HL-60 (cell line): ENCODE results near the gene RASSF5.

Experiments
- DNase-seq, 2 experiments: peaks; one replicate each; pipeline ENCODE4 v3.0.0-alpha.2; 2010 to 2020; ENCODE audit warnings: low read depth in 1 of 2, low spot score in 1 of 2
- H3K27ac ChIP-seq: fragments of 250-450 bp; sonication (Bioruptor Pico); replicated peaks from 2 replicates; pipeline ENCODE4 v1.5.1; 2020; ENCODE audit warnings: mild to moderate bottlenecking, moderate library complexity
- H3K27me3 ChIP-seq: fragments of 250-450 bp; sonication (Bioruptor Pico); 2 replicates; pipeline ENCODE4 v1.5.1; 2021; ENCODE audit warnings: mild to moderate bottlenecking, moderate library complexity; ENCODE audit not compliant: insufficient read depth, poor library complexity, severe bottlenecking
- H3K4me3 ChIP-seq: replicated peaks from 2 replicates; pipeline ENCODE4 v1.5.1; 2011; ENCODE audit warnings: mild to moderate bottlenecking, control low read depth, low read length; ENCODE audit not compliant: insufficient read depth
- GABPA ChIP-seq: IDR thresholded peaks from 2 replicates; pipeline ENCODE4 v1.6.1; 2012; ENCODE audit warnings: low read depth
- POLR2AphosphoS5 ChIP-seq: IDR thresholded peaks from 2 replicates; pipeline ENCODE4 v1.6.1; 2012; ENCODE audit warnings: low read depth
- SPI1 ChIP-seq: IDR thresholded peaks from 2 replicates; pipeline ENCODE4 v1.6.1; 2012; ENCODE audit warnings: low read depth, mild to moderate bottlenecking, borderline replicate concordance
- TF ChIP-seq, protein P1 (sequence below): IDR thresholded peaks from one replicate; pipeline ENCODE4 v1.5.1; 2011; ENCODE audit warnings: low read length, control low read depth, inconsistent platforms; ENCODE audit not compliant: insufficient read depth
- TF ChIP-seq, protein P2 (sequence below): IDR thresholded peaks from 2 replicates; pipeline ENCODE4 v1.6.1; 2012; ENCODE audit warnings: low read depth; ENCODE audit not compliant: insufficient replicate concordance

Gene RASSF5

DNA sequence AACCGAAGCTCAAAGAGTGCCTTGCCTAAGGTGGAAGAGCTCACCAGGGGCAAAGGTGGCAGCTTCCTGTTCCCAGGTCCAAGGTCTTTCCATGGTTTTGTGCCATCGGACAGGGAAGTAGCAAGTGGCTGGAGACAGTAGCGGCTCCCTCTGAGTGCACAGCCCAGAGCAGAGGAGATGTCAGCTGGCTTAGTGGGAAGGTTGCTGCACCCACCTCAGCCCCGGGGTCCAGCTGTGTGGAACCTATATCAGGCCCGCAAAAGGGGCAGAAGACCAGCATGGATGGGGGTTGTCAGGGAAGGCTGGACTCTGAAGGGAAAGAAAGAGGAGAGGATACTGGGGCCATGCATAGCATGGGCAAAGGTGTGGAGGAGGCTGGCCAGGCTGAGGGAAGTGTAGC lies 30.2 kb upstream of the RASSF5 start:
- no peak for DNase-seq
- no peaks in the 10 kb centered on the region for H3K27me3 ChIP-seq
- H3K4me3 ChIP-seq = no peak overlapping the region
- no peak overlapping the region for H3K27ac ChIP-seq
- TF ChIP-seq, protein P1, sequence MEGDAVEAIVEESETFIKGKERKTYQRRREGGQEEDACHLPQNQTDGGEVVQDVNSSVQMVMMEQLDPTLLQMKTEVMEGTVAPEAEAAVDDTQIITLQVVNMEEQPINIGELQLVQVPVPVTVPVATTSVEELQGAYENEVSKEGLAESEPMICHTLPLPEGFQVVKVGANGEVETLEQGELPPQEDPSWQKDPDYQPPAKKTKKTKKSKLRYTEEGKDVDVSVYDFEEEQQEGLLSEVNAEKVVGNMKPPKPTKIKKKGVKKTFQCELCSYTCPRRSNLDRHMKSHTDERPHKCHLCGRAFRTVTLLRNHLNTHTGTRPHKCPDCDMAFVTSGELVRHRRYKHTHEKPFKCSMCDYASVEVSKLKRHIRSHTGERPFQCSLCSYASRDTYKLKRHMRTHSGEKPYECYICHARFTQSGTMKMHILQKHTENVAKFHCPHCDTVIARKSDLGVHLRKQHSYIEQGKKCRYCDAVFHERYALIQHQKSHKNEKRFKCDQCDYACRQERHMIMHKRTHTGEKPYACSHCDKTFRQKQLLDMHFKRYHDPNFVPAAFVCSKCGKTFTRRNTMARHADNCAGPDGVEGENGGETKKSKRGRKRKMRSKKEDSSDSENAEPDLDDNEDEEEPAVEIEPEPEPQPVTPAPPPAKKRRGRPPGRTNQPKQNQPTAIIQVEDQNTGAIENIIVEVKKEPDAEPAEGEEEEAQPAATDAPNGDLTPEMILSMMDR = no peak
- TF ChIP-seq SPI1 = no peak
- TF ChIP-seq GABPA = no peak
- TF ChIP-seq, protein P2, sequence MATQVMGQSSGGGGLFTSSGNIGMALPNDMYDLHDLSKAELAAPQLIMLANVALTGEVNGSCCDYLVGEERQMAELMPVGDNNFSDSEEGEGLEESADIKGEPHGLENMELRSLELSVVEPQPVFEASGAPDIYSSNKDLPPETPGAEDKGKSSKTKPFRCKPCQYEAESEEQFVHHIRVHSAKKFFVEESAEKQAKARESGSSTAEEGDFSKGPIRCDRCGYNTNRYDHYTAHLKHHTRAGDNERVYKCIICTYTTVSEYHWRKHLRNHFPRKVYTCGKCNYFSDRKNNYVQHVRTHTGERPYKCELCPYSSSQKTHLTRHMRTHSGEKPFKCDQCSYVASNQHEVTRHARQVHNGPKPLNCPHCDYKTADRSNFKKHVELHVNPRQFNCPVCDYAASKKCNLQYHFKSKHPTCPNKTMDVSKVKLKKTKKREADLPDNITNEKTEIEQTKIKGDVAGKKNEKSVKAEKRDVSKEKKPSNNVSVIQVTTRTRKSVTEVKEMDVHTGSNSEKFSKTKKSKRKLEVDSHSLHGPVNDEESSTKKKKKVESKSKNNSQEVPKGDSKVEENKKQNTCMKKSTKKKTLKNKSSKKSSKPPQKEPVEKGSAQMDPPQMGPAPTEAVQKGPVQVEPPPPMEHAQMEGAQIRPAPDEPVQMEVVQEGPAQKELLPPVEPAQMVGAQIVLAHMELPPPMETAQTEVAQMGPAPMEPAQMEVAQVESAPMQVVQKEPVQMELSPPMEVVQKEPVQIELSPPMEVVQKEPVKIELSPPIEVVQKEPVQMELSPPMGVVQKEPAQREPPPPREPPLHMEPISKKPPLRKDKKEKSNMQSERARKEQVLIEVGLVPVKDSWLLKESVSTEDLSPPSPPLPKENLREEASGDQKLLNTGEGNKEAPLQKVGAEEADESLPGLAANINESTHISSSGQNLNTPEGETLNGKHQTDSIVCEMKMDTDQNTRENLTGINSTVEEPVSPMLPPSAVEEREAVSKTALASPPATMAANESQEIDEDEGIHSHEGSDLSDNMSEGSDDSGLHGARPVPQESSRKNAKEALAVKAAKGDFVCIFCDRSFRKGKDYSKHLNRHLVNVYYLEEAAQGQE = no peak
- TF ChIP-seq POLR2AphosphoS5 = no peak

DNA sequence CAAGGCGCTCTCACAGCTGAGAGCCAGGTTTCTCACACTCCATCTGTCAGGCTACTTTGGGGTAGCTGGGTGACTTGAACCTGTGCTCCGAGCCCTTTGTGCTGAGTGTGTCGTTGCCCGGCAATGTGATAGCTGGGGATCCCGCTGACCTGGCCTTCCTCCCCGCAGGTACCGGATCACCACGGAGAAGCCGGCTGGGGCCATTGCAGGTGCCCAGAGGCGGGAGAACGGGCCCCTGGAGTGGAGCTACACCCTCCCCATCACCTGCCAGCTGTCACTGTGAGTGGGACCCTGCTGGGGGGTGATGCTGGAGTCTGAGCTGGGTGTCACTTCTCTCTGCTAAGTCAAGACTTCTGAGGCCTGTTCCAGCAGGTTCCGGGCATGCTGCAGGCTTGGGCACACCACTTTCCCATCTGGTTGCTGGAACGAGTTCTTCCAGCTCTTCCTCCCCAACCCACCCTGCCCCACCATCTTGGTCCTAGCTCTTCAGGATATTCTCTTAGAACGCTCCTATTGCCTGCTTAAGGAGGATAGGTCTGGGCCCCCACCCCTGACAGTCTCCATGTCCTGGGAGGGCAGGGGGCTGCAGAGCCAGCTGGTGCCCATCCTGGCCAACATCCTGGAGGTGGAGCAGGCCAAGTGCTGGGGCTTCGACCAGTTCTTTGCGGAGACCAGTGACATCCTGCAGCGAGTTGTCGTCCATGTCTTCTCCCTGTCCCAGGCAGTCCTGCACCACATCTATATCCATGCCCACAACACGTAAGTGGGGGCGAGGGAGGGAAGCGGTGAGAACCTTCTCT lies 29.6 kb upstream of the RASSF5 start:
- H3K27ac ChIP-seq = no peak overlapping the region
- no peak overlapping the region for H3K4me3 ChIP-seq
- DNase-seq = no peak
- TF ChIP-seq, protein P2 = no peak
- TF ChIP-seq SPI1 (no peak), GABPA (no peak), POLR2AphosphoS5 (no peak)
- TF ChIP-seq, protein P1 = no peak
- no peaks in the 10 kb centered on the region for H3K27me3 ChIP-seq

DNA sequence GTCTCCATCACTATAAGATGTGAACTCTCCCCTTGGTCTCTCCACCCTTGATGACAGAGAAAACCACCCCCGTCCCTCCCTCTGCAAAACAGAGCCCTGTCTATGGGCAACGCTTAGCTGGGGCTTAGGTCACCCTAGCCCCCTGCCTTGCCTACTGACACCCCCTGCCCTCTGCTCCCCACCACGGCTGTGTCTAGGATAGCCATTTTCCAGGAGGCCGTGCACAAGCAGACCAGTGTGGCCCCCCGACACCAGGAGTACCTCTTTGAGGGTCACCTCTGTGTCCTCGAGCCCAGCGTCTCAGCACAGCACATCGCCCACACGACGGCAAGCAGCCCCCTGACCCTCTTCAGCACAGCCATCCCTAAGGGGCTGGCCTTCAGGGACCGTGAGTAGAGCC lies 28.6 kb upstream of the RASSF5 start:
- no peak for DNase-seq
- no peak overlapping the region for H3K27ac ChIP-seq
- TF ChIP-seq SPI1 = no peak
- TF ChIP-seq, protein P2 = no peak
- no peak for TF ChIP-seq POLR2AphosphoS5
- no peak for TF ChIP-seq GABPA
- TF ChIP-seq, protein P1 = no peak
- H3K4me3 ChIP-seq = no peak overlapping the region
- H3K27me3 ChIP-seq = no peaks in the 10 kb centered on the region
